Keratinocyte (primary cell): Measurements from ENCODE around the gene TP73.

Experiments used
- EZH2 ChIP-seq: IDR thresholded peaks from one replicate; pipeline ENCODE4 v1.6.1; 2012; ENCODE audit warnings: inconsistent platforms, mild to moderate bottlenecking, low read length, moderate library complexity
- TF ChIP-seq, protein P1 (sequence below), 3 experiments: IDR thresholded peaks in 1 of 3; conservative IDR thresholded peaks in 1 of 3; optimal IDR thresholded peaks in 1 of 3; 2 replicates in 2 of 3; 3 replicates in 1 of 3; pipeline versions ENCODE3 to v1.5.1; 2011; ENCODE audit warnings: low read length in 3 of 3, mild to moderate bottlenecking in 3 of 3, moderate library complexity in 2 of 3, control low read depth in 1 of 3, inconsistent platforms in 1 of 3; ENCODE audit not compliant: insufficient read depth in 2 of 3; ENCODE audit errors: extremely low read depth in 1 of 3

DNA sequence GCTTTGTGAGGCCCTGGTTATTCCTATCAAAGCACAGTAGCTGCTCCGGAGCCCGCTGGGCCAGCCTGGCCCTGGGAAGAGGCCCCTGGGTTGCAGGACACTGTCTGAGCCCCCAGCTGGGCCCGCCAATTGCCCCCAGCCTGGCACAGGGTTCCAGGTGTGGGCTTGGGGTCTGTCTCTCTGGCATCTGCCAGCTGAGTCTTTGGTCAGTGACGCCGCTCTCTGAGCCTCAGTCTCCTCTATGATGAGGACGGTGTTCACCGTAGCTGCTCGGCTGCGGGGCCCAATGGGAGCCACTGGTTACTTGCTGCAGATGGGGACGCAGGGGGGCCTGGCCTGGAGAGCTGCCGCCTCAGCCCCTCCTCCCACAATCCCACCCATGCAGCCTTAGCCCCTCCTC lies 41.0 kb downstream of the TP73 start:
- TF ChIP-seq, protein P1, sequence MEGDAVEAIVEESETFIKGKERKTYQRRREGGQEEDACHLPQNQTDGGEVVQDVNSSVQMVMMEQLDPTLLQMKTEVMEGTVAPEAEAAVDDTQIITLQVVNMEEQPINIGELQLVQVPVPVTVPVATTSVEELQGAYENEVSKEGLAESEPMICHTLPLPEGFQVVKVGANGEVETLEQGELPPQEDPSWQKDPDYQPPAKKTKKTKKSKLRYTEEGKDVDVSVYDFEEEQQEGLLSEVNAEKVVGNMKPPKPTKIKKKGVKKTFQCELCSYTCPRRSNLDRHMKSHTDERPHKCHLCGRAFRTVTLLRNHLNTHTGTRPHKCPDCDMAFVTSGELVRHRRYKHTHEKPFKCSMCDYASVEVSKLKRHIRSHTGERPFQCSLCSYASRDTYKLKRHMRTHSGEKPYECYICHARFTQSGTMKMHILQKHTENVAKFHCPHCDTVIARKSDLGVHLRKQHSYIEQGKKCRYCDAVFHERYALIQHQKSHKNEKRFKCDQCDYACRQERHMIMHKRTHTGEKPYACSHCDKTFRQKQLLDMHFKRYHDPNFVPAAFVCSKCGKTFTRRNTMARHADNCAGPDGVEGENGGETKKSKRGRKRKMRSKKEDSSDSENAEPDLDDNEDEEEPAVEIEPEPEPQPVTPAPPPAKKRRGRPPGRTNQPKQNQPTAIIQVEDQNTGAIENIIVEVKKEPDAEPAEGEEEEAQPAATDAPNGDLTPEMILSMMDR (optimal IDR thresholded peaks at IDR 0.05 in 1 of 3, IDR thresholded peaks at IDR 0.05 in 1 of 3, conservative IDR thresholded peaks at IDR 0.05 in 1 of 3; ENCODE audit: extremely low read depth in 1 of 3, insufficient read depth in 2 of 3, low read length in 3 of 3): no peak
- TF ChIP-seq EZH2: no peak
